ENCODE measurements around the gene FNTB. TPM values are rescaled to one million over a fixed set of nuclear protein-coding genes. Genes with fewer than 3 reads are reported as not detected.
A peak's percentile ranks its signal among the peaks of the same experiment; 100 is the strongest.

The FNTB gene
- total RNA-seq, 1 experiment from 2014 or later: 28.1 TPM

DNA sequence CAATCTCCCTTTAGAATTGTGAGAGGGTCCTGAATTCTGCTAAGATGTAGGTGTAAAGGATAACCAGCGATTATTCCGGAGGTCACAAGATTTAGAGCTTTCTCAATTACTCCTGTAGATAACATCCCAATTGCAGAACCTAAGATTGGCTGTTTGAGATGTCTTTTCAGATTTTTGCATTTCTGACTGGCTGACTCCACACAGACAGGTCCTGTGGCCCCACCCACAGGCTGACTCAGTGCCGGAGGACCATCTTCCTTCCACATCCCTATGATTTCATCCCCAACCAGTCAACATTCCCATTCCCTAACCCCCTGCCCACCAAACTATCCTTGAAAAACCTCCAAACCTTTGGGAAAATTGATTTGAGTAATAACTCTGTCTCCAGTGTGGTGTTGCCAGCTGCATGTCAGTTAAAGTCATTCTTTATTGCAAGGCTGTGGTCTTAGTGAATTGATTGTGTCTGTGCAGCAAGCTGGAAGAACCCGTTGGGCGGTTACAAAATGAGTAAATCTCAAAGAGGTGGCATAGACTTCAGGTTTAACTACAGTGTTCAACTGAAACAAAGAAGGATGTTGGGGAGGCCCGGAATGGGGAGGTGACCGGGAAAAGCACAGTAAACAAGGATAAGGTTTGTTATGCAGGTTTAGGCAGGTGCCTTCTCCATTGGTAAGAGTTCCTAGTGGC, 10.6 kb downstream of the FNTB start:
- TF ChIP-seq EZH2 (IDR thresholded peaks at IDR 0.05; ENCODE audit: low read length, unreplicated experiment): no peak
- TF ChIP-seq, protein P1, sequence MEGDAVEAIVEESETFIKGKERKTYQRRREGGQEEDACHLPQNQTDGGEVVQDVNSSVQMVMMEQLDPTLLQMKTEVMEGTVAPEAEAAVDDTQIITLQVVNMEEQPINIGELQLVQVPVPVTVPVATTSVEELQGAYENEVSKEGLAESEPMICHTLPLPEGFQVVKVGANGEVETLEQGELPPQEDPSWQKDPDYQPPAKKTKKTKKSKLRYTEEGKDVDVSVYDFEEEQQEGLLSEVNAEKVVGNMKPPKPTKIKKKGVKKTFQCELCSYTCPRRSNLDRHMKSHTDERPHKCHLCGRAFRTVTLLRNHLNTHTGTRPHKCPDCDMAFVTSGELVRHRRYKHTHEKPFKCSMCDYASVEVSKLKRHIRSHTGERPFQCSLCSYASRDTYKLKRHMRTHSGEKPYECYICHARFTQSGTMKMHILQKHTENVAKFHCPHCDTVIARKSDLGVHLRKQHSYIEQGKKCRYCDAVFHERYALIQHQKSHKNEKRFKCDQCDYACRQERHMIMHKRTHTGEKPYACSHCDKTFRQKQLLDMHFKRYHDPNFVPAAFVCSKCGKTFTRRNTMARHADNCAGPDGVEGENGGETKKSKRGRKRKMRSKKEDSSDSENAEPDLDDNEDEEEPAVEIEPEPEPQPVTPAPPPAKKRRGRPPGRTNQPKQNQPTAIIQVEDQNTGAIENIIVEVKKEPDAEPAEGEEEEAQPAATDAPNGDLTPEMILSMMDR (conservative IDR thresholded peaks at IDR 0.05; ENCODE audit: low read depth, low read length): no peak
- TF ChIP-seq EZH2phosphoT487 (IDR thresholded peaks at IDR 0.05; ENCODE audit: borderline replicate concordance, low read length): no peak
- Histone ChIP-seq H3K4me3 (ENCODE audit: low read length) (no peak overlapping the region), H3K4me2 (ENCODE audit: low read length) (peak overlapping the region; percentile 64), H3K9me3 (ENCODE audit: low read length) (no peaks in the 10 kb centered on the region), H3K9me2 (replicated peaks; ENCODE audit: low read length) (no peaks in the 10 kb centered on the region), H3F3A (ENCODE audit: low read length, unreplicated experiment) (peaks cover 9% of the 10 kb centered on the region), H3K4me1 (ENCODE audit: insufficient read depth, low read length) (peaks cover 35% of the 10 kb centered on the region), H2AFZ (ENCODE audit: low read length) (no peak overlapping the region), H3K9ac (ENCODE audit: low read length) (peak overlapping the region; percentile 41; the same call in 1 of the 2 replicates), H3K27ac (ENCODE audit: low read length) (peak overlapping the region; percentile 87), H3K36me3 (ENCODE audit: low read depth, low read length) (no peaks in the 10 kb centered on the region), H3K79me2 (ENCODE audit: low read length) (peaks cover 83% of the 10 kb centered on the region), H4K20me1 (ENCODE audit: low read length) (no peaks in the 10 kb centered on the region), H3K27me3 (ENCODE audit: low read length) (no peaks in the 10 kb centered on the region)
- intact Hi-C loops (cut with micrococcal nuclease): no loop called here
- peak; percentile 23 for ATAC-seq
- BruUV-seq (replicated peaks): no TSS peak
- peak; percentile 73 for DNase-seq
- ChIA-PET CTCF (interaction anchor here (1.1 kb wide), 1 partner anchor 23 kb away, joined by 5 read pairs; no protein-coding TSS in a partner anchor), POLR2A (ENCODE audit: unreplicated experiment) (no interaction called here)

DNA sequence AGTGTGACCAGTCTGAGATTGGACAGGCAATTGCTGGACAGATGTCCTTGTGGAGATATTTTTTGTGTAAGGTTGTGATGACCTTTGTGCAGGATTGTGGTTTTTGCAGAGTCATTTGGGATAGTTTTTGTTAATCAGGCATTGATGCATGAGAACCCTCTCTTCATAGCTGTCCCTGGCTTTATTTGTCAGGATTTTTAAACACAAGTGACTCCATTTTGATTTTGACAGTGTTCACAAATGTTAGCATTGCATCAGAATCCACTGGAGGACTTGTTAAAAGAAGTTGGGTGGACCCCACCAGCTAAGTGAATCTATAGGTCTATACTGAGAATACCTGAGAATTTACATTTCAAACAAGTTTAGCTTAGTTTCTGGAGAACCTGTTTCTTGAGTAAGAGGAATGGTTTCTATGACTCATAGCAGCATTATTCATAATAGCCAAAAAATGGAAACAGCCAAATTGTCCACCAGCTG, 11.8 kb downstream of the FNTB start:
- H3K9me3 ChIP-seq (ENCODE audit: low read length): no peaks in the 10 kb centered on the region
- peak overlapping the region; percentile 27; the same call in 1 of the 2 replicates for H3K4me3 ChIP-seq (ENCODE audit: low read length)
- H3F3A ChIP-seq (ENCODE audit: low read length, unreplicated experiment): peaks cover 9% of the 10 kb centered on the region
- no peak overlapping the region for H2AFZ ChIP-seq (ENCODE audit: low read length)
- H3K79me2 ChIP-seq (ENCODE audit: low read length): peaks cover 80% of the 10 kb centered on the region
- no peaks in the 10 kb centered on the region for H4K20me1 ChIP-seq (ENCODE audit: low read length)
- ATAC-seq (peak; percentile 77), DNase-seq (peak; percentile 91)
- ChIA-PET CTCF (interaction anchor here (0.6 to 1.6 kb wide), 7 partner anchors 11 to 1907 kb away, joined by 3 to 24 read pairs (median 5); partner anchors contain the start of gene FNTB), POLR2A (ENCODE audit: unreplicated experiment) (interaction anchor here (0.5 to 1.0 kb wide), 3 partner anchors 12 to 421 kb away, joined by 3 to 6 read pairs (median 3); partner anchors contain the start of gene FNTB)
- peak overlapping the region; percentile 87 for H3K27ac ChIP-seq (ENCODE audit: low read length)
- no peaks in the 10 kb centered on the region for H3K36me3 ChIP-seq (ENCODE audit: low read depth, low read length)
- H3K9me2 ChIP-seq (replicated peaks; ENCODE audit: low read length): no peaks in the 10 kb centered on the region
- intact Hi-C loops (cut with micrococcal nuclease): no loop called here
- no TSS peak for BruUV-seq (replicated peaks)
- H3K4me2 ChIP-seq (ENCODE audit: low read length): peak overlapping the region; percentile 64
- no peak for TF ChIP-seq EZH2phosphoT487 (IDR thresholded peaks at IDR 0.05; ENCODE audit: borderline replicate concordance, low read length)
- TF ChIP-seq EZH2 (IDR thresholded peaks at IDR 0.05; ENCODE audit: low read length, unreplicated experiment): no peak
- TF ChIP-seq, protein P1 (conservative IDR thresholded peaks at IDR 0.05; ENCODE audit: low read depth, low read length): no peak
- H3K27me3 ChIP-seq (ENCODE audit: low read length): no peaks in the 10 kb centered on the region
- H3K9ac ChIP-seq (ENCODE audit: low read length): peak overlapping the region; percentile 41
- peaks cover 43% of the 10 kb centered on the region for H3K4me1 ChIP-seq (ENCODE audit: insufficient read depth, low read length)

Measured in PC-3 (cell line).